Mononuclear cell (primary cell): ENCODE measurements around the gene KDM8. TPM values are rescaled to one million over a fixed set of nuclear protein-coding genes. Genes with fewer than 3 reads are reported as not detected.
"Not testable (repeated sequence)": the region's sequence is repeated elsewhere in the genome, so short reads cannot be mapped to it uniquely, and the experiment has no call there.

Source experiments
- H3K27me3 ChIP-seq: 2 replicates; pipeline ENCODE4 v1.6.0; 2011; ENCODE audit warnings: low read length, control low read depth; ENCODE audit not compliant: insufficient read depth
- H3K4me1 ChIP-seq: 2 replicates; pipeline ENCODE4 v1.5.1; 2011; ENCODE audit warnings: mild to moderate bottlenecking, low read length, control low read depth; ENCODE audit not compliant: insufficient read depth
- H3K4me3 ChIP-seq: 2 replicates; pipeline ENCODE4 v1.5.1; 2011; ENCODE audit warnings: mild to moderate bottlenecking, low read length, moderate library complexity
- H3K9me3 ChIP-seq: 2 replicates; pipeline ENCODE4 v1.5.1; 2011; ENCODE audit warnings: low read depth, mild to moderate bottlenecking, control low read depth, low read length
- total RNA-seq: library from RNA; depleted of rRNA; stranded (reverse); fragments of >200 nt; gene quantifications from one replicate; pipeline ENCODE4 v1.2.3, GENCODE V29; 2012

The KDM8 gene
- total RNA-seq, 1 donor: 6.0 TPM

DNA sequence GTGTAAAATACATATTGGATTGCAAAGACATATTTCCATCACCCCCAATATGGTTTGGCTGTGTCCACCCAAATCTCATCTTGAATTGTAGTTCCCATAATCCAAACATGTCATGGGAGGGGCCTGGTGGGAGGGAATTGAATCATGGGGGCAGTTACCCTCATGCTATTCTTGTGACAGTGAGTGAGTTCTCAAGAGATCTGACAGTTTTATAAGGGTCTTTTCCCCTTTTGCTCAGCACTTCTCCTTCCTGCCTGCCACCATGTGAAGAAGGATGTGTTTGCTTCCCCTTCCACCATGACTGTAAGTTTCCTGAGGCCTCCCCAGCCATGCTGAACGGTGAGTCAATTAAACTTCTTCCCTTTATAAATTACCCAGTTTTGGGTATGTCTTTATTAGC, 43.8 kb downstream of the KDM8 start:
- H3K27me3 ChIP-seq, H3K4me3 ChIP-seq, H3K9me3 ChIP-seq: not testable (repeated sequence)
- H3K4me1 ChIP-seq: peaks cover 49% of the 10 kb centered on the region

DNA sequence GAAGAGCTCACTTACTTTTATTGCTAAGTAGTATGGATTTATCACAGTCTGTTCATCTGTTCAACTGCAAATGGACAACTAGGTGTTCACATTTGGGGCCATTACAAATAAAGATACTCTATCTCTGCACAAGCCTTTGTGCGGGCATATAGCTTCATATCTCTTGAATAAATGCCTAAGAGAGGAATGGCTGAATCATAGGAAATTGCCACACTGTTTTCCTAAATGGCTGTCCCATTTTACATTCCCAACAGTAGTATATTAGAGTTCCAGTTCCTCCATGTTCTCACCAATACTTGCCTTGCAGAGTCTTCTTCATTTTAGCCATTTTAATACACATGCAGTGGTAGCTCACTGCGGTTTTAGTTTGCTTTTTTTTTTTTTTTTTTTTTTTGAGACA, 44.7 kb downstream of the KDM8 start:
- Histone ChIP-seq H3K27me3 (no peaks in the 10 kb centered on the region), H3K4me3 (no peak overlapping the region), H3K4me1 (peaks cover 43% of the 10 kb centered on the region), H3K9me3 (no peaks in the 10 kb centered on the region)

DNA sequence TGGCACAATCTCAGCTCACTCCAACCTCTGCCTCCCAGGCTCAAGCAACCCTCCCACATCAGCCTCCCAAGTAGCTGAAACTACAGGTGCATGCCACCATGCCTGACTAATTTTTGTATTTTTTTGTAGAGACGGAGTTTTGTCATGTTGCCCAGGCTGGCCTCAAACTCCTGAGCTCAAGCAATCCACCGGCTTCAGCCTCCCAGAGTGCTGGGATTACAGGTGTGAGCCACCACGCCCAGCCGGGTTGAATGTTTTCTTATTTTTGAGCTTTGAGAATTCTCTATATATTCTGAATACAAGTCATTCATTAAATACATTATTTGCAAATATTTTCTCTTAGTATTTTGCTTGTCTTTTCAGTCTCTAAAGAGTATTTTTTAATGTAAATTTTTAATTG, 45.6 kb downstream of the KDM8 start:
- H3K4me1 ChIP-seq: peaks cover 43% of the 10 kb centered on the region

DNA sequence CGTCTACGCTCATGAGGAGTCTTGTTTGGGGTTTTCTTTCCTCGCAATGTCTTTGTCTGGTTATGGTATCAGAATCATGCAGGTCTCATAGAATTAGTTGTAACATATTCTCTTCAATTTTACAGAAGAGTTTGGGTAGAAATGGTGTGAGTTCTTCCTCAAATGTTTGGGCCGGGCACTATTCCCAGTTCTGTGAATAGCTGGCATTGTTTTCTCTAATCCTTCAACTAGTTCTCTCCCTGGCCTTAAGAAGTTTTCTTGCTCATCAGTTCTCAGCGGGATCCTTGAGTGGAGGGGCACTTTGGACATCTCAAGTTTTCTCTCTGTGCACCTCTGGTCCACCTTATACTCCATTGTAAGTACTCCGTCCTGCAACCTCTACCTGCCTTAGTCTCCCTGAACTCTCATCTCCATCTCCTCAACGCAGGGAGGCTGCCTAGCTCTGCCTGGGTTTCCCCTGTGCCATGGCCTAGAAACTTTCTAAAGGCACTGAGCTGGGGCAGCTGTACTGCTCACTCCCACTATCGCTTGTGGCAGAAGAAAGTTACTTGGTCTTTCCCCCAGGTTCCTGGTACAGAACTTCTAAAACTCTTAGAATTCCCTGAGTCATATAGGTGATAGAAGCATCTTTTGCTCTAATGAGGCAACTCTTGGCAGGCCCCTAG, 48.3 kb downstream of the KDM8 start:
- H3K9me3 ChIP-seq: no peaks in the 10 kb centered on the region
- H3K4me1 ChIP-seq: peaks cover 26% of the 10 kb centered on the region
- H3K4me3 ChIP-seq: no peak overlapping the region
- H3K27me3 ChIP-seq: no peaks in the 10 kb centered on the region

More for the DNA sequence above, 45.6 kb downstream of the KDM8 start:
- not testable (repeated sequence) for H3K9me3 ChIP-seq, H3K4me3 ChIP-seq, H3K27me3 ChIP-seq

DNA sequence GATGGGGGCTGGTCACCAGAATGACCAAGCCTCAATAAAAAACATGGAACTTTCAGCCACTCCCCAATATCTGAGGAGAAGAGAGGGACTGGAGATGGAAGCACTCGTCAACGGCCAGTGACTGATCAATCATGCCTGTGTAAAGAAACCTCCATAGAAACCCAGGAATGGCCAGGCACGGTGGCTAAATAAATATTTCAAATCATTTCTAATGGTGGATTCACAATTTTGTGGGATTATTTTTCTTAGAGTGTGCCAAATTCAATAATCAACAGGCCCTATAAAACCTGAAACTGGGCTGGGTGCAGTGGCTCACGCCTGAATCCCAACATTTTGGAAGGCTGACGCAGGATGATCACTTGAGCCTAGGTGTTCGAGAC, 48.9 kb downstream of the KDM8 start:
- Histone ChIP-seq H3K4me3 (no peak overlapping the region), H3K27me3 (no peaks in the 10 kb centered on the region), H3K9me3 (no peaks in the 10 kb centered on the region), H3K4me1 (peaks cover 21% of the 10 kb centered on the region)

DNA sequence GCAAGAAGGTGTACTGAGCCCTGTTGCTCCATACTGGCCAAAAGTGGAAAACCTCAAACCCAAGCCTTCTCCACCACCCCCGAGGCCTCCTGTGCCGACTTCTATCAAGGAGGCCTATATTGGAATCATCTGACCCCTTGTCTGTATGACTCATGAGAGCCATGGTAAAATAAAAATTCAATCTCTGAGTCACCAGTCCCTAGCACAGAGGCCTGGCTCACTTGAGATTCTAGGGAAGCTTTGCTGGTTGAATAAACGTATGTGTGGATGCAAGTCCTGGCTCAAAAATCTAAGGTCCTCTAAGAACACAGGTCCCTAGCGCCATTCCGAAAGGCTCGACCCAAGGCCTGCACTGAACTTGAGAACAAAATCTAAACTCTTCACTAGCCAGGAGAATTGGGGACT, 50.2 kb downstream of the KDM8 start:
- no peaks in the 10 kb centered on the region for H3K27me3 ChIP-seq
- no peaks in the 10 kb centered on the region for H3K9me3 ChIP-seq
- no peak overlapping the region for H3K4me3 ChIP-seq
- H3K4me1 ChIP-seq: peaks cover 13% of the 10 kb centered on the region

DNA sequence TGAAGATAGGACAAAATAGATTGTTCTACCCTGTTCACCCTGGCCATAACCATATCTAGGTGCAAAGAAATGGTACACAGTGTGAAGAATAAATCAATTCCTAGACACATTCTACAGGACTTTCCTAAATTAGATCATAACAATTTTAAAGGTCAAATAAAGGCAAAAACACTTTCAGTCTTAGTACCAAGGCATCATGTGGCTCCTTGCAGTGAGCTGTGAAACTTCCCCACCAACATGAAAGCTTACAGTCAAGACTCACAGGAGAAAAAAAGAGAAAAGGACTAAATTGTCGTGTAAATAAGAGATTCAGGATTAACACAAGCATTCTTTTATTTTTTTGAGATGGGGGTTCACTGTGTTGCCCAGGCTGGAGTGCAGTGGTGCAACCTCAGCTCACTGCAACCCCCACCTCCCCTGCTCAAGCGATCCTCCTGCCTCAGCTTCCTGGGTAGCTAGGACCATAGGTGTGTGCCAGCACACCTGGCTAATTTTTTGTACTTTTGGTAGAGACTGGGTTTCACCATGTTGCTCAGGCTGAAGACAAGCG, 51.0 kb downstream of the KDM8 start:
- no peak overlapping the region for H3K4me3 ChIP-seq
- peaks cover 13% of the 10 kb centered on the region for H3K4me1 ChIP-seq
- H3K27me3 ChIP-seq: no peaks in the 10 kb centered on the region
- H3K9me3 ChIP-seq: no peaks in the 10 kb centered on the region

DNA sequence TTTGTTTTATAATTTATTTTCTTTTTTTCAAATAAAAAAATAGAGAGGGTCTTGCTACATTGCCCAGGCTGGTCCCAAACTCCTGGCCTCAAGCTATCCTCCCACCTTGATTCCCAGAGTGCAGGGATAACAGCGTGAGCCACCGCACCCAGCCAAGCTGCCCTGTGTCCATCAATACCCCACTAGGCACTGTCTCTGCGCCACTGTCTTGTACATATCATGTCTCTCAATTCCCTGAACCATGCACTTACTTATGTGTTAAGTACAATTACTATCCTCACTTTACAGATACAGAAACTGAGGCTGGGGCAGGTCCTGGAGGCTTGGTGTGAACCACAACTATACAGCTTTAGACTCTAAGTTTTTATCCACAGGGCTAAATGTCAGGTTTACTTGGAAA, 53.5 kb downstream of the KDM8 start:
- no peaks in the 10 kb centered on the region for H3K27me3 ChIP-seq
- H3K4me3 ChIP-seq: no peak overlapping the region
- H3K4me1 ChIP-seq: peaks cover 17% of the 10 kb centered on the region
- H3K9me3 ChIP-seq: no peaks in the 10 kb centered on the region

DNA sequence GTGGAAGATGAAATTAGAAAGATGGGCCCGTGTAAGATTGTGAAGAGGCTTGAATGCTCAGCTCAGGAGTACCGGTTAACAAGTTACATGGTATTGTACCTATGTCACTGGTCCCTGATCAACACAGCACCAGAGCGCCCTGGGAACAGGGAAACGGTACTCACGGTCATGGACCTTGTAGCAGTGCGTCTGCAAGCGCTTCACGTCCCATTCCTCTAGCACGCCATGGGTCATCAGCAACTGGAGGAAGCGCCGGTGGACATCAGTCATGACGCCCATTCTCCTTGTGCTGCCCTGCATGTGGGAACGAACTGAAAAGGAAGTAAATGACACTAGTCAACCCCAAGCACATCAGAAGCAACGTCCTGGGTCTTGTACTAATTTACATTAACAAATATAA, 53.9 kb downstream of the KDM8 start:
- no peaks in the 10 kb centered on the region for H3K27me3 ChIP-seq
- no peak overlapping the region for H3K4me3 ChIP-seq
- H3K9me3 ChIP-seq: no peaks in the 10 kb centered on the region
- peaks cover 22% of the 10 kb centered on the region for H3K4me1 ChIP-seq

DNA sequence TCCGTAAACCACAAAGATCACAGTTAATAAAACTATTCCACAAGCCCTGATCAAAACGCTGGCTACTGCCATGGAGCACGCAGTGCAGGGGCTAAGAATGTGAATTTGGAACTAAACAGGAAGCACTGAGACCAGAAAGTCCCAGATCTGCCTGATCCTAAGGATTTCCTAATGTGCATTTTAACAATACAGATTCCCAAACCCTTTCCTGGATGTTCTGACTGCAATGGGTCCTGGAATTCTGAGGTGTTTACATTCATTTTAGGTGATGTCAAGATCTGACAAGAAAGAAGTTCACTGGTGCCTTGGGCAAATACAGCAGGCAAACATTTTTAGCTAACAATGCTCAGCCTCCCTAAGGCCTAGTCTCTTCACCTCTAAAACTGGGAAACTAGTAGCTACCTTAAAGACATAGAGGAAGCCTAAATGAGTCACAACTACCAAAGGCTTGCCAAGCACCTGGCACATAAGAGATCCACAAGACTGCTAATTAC, 55.0 kb downstream of the KDM8 start:
- H3K4me1 ChIP-seq: peaks cover 28% of the 10 kb centered on the region
- no peaks in the 10 kb centered on the region for H3K9me3 ChIP-seq
- no peak overlapping the region for H3K4me3 ChIP-seq
- no peaks in the 10 kb centered on the region for H3K27me3 ChIP-seq

DNA sequence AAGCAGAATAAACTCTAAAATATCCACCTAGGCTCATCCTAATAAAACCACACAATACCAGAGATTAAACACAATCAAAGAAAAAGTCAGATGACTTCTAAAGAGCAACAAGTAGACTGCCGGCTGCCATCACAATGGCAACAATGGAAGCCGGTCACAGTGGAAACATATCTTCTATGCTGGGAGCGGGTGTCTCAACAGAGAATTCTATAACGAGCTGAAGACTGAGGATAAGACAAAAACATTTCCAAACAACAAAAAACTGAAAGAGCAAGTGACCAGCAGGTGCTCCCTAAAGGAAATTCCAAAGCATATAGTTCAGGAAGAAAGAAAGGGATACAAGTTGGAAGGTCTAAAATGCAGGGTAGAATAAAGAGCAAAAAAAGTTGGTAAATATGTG, 56.4 kb downstream of the KDM8 start:
- Histone ChIP-seq H3K27me3 (no peaks in the 10 kb centered on the region), H3K4me3 (no peak overlapping the region), H3K4me1 (peaks cover 29% of the 10 kb centered on the region), H3K9me3 (no peaks in the 10 kb centered on the region)

DNA sequence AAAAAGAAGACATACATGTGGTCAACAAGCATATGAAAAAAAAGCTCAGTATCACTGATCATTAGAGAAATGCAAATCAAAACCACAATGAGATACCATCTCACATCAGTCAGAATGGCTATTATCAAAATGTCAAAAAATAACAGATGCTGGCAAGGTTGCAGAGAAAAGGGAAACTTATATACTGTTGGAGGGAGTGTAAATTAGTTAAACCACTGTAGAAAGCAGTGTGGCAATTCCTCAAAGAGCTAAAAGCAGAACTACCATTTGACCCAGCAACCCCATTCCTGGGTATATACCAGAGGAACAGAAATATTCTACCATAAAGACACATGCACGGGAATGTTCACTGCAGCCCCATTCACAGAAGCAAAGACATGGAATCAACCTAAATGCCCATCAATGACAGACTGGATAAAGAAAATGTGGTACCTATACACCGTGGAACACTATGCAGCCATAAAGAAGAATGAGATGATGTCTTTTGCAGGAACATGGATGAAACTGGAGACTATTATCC, 59.6 kb downstream of the KDM8 start:
- H3K4me1 ChIP-seq: peaks cover 41% of the 10 kb centered on the region
- H3K27me3 ChIP-seq, H3K4me3 ChIP-seq, H3K9me3 ChIP-seq: not testable (repeated sequence)

DNA sequence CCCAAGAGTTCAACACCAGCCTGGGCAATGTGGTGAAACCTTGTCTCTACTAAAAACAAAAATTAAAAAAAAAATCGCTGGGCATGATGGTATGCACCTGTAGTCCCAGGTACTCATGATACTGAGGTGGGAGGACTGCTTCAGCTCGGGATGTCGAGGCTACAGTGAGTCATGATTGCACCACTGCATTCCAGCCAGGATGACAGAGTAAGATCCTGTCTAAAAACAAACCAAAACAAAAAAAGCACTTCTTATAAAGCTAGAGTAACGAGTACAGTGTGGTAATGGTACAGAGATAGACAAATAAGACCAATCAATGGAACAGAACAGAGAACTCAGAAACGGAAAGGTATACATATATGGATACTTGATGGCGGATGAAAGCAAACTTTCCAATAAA, 60.8 kb downstream of the KDM8 start:
- Histone ChIP-seq H3K27me3 (no peaks in the 10 kb centered on the region), H3K9me3 (no peaks in the 10 kb centered on the region), H3K4me3 (no peak overlapping the region), H3K4me1 (peaks cover 48% of the 10 kb centered on the region)

DNA sequence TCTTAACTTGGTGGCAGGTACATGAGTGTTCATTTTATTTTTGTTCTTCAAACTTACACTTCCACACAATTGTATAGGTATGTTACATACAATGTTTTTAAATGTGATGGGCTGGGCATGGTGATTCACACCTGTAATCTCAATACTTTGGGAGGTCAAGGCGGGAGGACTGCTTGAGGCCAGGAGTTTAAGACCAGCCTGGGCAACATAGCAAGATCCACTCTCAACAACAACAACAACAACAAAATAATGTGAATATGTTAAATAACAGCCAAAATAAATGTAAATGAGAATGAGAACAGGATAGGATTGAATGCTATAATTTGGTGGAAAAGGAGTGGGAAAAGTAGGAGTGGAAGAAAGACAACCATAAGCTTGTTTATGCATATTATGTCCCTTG, 62.7 kb downstream of the KDM8 start:
- H3K4me1 ChIP-seq: peaks cover 55% of the 10 kb centered on the region

DNA sequence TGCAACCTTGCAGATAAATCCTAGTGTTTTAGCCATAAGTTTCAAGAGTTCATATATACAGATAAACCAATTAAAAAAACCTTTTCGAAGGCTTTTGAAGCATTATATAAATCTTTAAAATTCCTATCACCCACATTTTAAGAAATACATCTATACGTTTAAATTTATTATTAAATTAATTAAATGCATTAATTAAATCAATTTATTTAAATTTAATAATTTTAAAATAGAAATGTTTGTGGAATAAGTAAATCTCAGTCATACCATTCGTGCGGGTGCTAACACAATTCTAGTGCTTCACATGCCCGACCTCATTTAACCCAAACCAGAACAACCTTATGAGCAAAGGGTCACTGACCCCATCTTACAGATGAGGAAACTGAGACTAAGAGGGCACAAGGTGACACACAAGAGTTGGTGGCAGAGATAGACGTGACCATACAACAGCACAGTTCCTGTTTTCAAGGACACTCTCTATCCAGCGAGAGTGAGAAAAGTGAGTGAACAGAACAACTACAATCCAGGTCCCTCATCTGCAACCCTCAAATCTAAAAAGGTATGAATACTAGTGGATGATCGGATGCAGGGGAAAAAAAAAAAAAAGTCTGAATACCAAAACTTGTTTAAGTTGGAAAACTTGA, 63.8 kb downstream of the KDM8 start:
- no peaks in the 10 kb centered on the region for H3K27me3 ChIP-seq
- H3K4me3 ChIP-seq: no peak overlapping the region
- H3K4me1 ChIP-seq: peaks cover 58% of the 10 kb centered on the region

More for the DNA sequence above, 62.7 kb downstream of the KDM8 start:
- no peaks in the 10 kb centered on the region for H3K9me3 ChIP-seq
- no peak overlapping the region for H3K4me3 ChIP-seq
- H3K27me3 ChIP-seq: no peaks in the 10 kb centered on the region

More for the DNA sequence above, 63.8 kb downstream of the KDM8 start:
- no peaks in the 10 kb centered on the region for H3K9me3 ChIP-seq
